Measurements from ENCODE around the gene PLD4.
"Not testable (repeated sequence)": the region's sequence is repeated elsewhere in the genome, so short reads cannot be mapped to it uniquely, and the experiment has no call there.

Gene PLD4

GRCh38 chr14:104900639-104901512, 23.8 kb upstream of the PLD4 start:
- DNase-seq, result no peak

GRCh38 chr14:104903990-104904389, 20.7 kb upstream of the PLD4 start:
- DNase-seq, result no peak

GRCh38 chr14:104904650-104905578, 19.8 kb upstream of the PLD4 start:
- not testable (repeated sequence) for DNase-seq

- DNase-seq, result not testable (repeated sequence)
These were observed 19.1 kb upstream of the PLD4 start for GRCh38 chr14:104905579-104905933.

- DNase-seq, result no peak
These were observed 16.4 kb upstream of the PLD4 start for GRCh38 chr14:104908303-104908702.

- DNase-seq, result no peak
These were observed 12.6 kb upstream of the PLD4 start for GRCh38 chr14:104912053-104912452.

GRCh38 chr14:104913435-104913834, 11.2 kb upstream of the PLD4 start:
- DNase-seq, result no peak

- no peak for DNase-seq
These were observed 7.6 kb upstream of the PLD4 start for GRCh38 chr14:104917116-104917515.

GRCh38 chr14:104917993-104918392, 6.7 kb upstream of the PLD4 start:
- DNase-seq, result no peak

GRCh38 chr14:104919152-104919992, 5.3 kb upstream of the PLD4 start:
- DNase-seq, result not testable (repeated sequence)

- no peak for DNase-seq
These were observed 4.7 kb upstream of the PLD4 start for GRCh38 chr14:104919993-104920315.

- DNase-seq, result no peak
These were observed 849 bp upstream of the PLD4 start for GRCh38 chr14:104923640-104924420.

GRCh38 chr14:104925214-104925854, 655 bp downstream of the PLD4 start:
- no peak for DNase-seq

- no peak for DNase-seq
These were observed 1.4 kb downstream of the PLD4 start for GRCh38 chr14:104925855-104926609.

- DNase-seq, result no peak
These were observed 2.1 kb downstream of the PLD4 start for GRCh38 chr14:104926619-104927431.

GRCh38 chr14:104927432-104927816, 2.7 kb downstream of the PLD4 start:
- DNase-seq, result no peak

- DNase-seq, result no peak
These were observed 3.2 kb downstream of the PLD4 start for GRCh38 chr14:104927901-104928300.

- DNase-seq, result no peak
These were observed 3.9 kb downstream of the PLD4 start for GRCh38 chr14:104928391-104929133.

Measured in NCI-H1417 treated with DMSO at 0.1 percent for 48 hours (cell line).